HG03066 (cell line): Measurements from ENCODE around the gene BARX1.

Experiments
- ATAC-seq: cut with Tn5 transposase; IDR thresholded peaks from one replicate; pipeline ENCODE4 v1.9.1; 2021; ENCODE audit warnings: low read depth; ENCODE audit not compliant: unreplicated experiment

The BARX1 gene

DNA sequence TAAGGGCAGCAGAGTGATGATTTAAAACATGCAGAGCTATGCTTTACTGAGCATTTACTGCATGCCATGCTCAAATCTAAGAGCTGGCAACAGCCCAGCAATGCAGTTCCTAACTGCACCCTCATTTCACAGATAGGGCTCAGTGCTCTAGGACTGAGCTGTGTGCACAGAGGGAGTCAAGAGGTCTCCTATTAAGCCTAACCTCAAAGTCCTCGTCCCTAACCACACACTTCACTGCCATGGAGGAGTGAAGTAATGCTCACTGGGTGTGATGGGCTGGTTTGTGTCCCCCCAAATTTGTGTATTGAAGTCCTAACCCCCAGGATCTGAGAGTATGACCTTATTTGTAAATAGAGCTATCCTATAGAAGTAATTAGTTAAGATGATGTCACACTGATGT, 25.9 kb downstream of the BARX1 start:
- ATAC-seq = no peak

GRCh38 chr9:93922535-93922934, 32.6 kb downstream of the BARX1 start:
- no peak for ATAC-seq

DNA sequence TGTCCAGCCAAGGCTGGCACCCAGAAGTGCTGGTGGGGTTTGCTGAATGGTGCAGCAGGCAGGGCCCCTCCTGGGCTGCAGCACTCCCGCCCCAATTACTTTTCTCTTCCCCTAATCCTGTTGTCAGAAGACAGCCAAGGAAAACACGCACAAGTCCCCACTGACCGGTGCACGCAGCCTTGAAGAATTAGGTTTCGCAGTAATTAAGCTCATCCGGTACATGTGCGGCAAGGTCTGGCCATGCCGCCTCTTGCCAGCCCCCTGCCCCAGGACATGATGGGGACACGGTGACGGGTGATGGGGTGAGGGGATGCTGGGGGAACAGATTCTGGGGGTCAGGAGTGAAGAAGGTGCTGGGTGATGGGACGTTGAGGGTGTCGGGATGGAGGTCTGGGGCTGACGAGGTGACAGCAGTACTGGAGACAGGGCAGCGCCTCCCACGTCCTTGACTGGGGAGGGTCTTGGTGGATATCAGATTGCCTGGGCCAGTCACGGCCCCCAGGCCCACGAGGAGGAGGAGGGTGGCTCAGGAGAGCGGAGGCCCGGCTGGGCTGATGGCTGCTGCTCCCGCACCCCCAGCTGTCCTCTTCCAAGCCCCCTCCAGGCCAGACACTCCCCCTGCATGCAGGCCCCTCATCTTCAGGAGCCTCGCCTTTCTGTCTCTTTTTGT, 34.9 kb downstream of the BARX1 start:
- no peak for ATAC-seq

DNA sequence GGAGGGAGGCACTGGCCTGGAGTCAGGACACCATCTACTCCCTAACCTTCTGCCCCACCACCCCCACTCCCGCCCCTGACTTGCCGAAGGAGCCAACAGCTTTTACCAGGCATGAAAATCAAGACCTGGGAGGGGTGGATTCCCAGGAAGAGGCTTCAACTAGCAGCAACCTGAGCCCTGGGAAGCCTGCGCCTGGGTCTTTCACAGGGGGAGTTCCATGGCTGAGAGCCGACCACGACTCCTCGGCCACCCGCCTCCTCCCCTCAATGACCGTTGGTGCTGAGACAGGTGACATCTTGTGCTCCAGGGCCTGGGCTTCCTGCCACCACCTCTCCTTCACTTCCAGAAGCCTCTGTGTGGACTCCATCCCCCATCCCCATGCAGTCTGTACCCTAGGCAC, 37.1 kb downstream of the BARX1 start:
- ATAC-seq = no peak

DNA sequence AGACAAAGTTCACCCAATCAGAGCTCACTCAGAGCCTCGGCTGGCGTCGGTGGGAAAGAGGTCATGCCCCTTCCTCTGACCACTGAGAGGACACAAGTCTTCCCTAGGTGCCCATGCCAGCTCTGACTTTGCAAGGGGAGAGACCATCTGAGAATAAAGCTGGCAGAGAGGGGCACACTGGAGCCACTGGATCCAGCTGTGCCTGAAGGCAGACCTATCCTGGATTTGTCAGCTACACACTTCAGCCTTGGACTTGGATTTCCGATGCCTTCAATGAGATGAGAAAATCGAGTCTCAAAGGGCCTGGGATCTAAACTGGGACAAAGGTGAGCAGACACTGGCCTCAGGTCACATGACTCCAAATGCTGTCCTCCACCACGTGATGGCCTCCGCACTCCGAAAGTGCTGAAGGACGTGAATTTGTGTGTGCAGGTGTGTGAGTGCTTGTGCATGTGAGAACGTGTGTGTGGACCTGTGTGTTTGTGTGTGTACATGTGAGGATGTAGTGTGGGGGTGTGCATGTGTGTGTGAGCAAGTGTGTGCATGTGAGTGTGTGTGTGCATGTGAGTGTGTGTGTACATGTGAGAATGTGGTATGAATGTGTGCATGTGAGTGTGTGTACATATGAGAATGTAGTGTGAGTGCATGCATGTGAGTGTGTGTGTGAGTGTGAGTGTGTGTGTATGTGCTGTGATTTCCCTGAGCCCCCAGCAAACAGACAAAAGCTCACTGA, 37.9 kb downstream of the BARX1 start:
- no peak for ATAC-seq

DNA sequence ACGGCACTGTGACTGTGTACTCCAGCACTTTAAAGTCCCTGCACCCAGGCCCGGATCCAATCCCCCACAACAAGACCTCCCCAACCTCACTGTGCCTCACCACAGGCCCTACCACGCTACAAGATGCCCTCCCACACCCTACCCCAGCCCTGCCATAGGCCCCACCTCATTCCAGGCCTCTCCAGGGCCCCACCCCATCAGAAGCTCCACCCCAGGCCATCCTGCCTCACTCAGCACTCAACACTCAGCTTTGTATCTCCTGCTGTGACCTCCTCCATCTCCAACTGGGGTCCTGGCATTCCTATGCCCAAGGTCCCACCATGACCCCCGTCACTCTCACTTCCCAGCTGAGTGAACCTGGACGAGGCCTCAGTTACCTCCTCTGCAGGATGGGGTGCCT, 38.8 kb downstream of the BARX1 start:
- no peak for ATAC-seq

- ATAC-seq = no peak
Observed at GRCh38 chr9:93911801-93912554, 43.2 kb downstream of the BARX1 start.

GRCh38 chr9:93911136-93911745, 43.9 kb downstream of the BARX1 start:
- ATAC-seq = no peak

DNA sequence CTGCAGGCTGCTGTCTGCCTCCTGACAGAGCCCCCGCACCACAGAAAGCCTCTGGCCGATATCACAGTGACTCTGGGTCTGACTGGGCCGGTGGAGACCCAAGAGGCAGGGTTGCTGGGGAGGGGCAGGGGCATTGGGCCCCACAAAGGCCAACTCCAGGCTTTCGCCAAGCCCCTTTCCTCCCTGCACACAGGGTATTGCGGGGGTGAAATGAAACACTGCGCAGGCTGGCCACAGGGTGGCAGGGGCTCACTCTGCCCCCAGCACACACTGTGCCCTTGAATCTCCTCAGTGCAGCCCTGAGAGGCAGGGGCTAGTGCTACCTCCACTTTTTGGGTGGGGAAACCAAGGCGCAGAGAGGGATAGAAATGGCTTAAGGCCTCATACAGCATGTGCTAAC, 44.6 kb downstream of the BARX1 start:
- no peak for ATAC-seq

DNA sequence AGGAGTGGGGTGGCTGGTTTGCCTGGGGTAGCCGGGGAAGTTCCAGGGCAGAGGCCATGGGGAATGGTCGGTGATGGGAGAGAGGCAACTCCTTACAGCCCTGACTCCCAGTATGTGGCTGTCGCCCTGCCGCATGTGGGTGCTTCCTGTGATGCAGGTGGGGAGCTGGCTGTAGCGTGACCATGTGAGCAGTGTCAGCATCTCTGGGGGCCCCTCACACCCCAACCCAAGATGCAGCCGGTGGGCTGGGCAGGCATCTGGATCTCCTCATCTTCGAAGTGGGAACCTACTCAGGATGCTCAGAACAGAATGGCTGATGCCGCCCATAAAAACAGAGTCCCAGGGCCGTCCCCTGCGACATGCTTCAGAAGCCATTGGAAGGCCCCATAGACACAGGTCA, 45.0 kb downstream of the BARX1 start:
- no peak for ATAC-seq

- ATAC-seq = no peak
Observed at GRCh38 chr9:93909242-93909616, 45.9 kb downstream of the BARX1 start.

DNA sequence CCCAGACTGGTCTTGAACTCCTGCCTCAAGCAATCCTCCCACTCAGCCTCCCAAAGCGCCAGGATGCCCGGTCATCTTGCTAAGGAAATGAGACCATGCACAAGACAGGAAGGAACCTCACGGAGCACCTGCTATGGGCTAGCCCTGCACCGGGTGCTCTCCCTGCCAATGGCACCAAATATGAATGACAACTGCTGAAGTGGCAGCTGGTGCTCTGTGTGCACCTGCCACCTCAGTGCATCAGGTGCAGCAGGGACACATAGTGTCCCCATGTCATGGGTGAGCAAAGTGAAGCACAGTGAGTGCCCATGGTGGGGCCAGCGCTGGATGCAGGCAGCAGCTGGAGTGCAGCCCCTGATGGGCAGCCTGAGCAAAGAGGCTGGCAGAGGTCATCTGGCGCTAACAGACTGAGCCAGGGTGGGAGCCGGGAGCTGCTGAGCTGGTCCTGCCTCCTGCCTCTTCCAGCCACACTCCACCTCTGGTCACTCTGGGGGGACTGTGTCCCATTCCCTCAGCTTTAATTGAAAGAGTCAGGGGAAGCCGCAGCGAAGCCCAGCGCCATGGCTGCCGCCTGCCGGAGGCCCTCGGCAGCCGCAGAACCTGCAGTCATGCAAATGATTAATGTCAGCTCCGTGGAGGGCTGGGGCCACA, 46.4 kb downstream of the BARX1 start:
- ATAC-seq = no peak

DNA sequence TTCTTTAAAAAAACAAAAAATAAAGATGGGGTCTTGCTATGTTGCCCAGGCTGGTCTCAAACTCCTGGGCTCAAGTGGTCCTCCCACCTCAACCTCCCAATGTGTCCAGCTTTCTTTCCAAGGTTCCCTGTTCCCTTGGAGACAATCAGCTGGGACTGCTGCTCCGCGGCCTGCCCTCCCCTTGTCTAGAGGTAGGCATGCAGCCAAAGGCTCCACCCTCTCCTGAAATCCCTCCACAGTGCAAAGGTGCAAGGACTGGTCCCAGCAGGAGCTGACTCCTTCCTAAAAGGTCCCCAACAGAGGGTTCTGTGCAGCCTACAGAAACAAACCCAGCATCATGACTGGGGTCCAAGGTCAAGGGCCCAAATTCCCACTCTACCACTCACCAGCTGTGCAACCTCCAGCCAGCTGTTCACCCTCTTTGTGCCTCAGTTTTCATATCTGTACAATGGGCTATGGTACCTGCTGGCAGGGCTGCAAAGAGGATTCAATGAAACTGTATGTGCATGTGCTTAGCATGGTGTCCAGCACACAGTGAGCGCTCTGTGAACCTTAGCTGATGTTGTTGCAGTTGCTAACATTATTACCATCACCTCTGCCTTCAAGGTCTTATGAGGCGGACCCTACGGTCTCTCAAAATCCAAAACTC, 47.5 kb downstream of the BARX1 start:
- no peak for ATAC-seq

DNA sequence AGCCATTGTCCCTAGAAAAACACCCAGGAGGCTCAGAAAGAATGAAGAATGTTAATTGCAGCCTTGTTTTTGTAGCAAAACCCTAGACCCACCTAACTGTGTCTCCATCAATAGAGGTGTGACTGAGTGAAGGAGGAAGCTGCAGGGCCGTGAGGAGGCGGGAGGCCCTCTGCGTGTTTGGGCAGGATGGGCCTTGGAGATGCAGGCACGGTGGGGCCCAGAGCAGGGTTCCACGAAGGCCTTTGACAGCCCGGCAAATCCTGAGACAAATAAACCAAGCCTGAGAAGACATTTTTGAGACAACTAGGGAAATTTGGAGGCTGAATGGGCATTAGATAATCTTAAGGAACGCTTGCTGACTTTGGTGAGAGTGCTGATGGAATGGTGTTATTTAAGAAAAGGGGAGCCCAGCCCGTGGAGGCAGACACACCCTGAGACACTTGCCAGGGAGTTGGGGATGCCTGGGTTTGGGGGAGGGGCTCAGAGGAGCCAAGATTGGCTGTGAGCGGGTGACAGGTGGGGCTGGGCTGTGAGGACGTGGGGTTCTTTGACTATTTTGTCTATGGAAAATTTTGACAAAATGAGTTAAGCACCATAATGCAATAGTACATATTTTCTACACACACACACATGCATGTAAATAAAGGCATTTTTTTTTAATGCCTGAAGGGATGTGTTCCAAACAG, 48.8 kb downstream of the BARX1 start:
- ATAC-seq = no peak

DNA sequence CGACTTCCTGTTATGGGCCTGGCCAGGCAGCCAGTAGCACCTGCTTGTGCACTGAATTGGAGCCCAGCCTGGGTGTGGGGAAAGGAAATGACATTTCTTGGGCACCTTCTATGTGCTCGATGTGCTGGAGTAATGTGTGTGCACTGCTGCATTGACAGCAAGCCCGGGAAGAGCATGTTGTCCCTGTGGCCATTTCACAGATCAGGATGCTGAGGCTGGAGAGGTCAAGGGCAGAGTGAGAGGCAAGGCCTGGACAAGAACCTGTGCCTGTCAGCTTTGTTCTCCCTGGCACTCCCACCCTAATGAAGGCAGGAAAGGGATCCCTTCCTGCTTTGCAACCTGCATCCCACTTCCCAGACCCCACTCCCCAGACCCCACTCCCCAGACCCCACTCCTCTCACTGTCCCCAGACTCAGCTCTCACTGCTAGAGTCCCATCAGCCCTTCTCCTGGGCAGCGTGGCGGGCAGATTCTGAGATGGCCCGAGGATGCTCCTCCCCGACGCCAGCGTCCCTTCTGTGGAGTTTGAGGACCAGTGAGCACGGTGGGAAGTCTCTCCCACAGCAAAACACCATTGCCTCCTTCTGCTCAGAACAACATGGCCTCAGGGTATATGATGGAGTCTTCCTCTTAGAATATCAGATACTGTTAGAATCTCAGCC, 49.6 kb downstream of the BARX1 start:
- ATAC-seq = no peak

DNA sequence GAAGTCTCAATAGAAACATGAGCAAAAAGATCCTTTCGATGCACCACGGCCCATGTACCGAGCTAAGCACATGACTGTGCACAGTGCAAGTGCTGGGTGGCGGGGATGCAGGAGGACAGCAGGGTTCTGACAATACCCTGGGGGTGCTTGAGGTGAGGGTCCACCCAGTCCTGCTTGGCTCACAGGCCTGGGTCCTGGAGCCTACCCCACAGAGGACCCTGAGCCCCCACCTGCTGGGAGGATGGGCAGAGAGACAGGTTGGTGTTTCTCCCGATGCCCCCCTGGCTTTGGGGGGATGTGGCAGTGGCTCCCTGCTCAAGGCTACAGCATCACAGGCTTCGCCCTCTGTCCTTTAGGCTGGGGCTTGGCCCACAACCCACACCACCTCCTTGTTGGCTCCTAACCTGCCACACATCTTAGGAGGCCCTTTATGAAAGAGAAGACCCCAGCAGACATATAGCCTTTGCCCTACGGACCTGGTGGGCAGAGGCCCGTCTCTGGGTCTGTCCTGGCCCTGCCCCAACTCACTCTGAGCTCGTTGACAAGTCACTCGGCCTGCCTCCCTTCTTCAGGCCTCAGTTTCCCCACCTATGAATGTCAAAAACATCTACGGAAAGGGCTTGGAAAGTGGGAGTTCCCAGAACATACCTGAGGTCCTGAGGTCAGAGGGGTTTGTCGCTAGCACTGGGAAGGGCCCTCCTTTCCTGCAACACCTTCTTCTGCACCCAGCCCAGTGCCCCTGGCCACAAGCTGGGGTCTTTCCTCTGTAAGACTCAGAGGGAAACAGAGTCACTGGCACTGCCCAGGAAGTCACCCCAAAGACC, 50.3 kb downstream of the BARX1 start:
- ATAC-seq = no peak

DNA sequence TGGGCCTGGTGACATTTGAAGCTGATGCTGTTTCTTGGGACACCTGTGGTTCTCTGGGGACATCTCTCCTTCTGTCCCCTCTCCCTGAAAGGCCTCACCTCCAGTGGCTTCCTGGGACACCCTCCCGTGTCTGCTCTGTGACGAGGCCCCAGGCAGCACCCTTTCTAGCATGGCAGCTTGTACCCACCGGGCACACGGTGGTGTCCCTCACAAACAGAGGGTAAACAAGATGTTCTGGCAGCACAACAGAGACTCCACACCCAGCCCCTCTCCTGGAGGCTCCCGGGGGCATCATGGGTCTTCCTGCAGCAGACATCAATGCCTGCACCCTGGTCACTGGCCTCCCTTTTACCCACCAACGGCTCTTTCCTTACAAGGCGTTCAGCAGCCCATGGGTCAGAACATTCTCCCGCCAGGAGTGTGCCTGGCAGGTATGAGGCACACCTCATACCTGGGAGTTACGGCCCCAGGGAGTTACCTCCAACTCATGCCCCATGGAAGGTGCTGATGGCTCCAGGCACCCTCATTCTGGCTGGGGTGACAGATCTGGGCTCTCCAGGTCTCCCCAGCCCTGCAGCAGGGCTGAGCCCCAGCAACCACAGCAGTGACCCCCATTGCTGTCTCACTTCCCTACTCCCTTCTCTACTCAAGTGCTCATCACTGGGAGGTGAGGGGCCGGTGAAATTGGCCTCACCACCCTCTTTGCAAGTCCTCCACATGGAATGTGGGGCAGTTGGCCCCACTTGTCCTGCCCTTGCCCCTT, 51.1 kb downstream of the BARX1 start:
- ATAC-seq = no peak
